HepG2 (cell line): ENCODE measurements around the gene CDK6. TPM values are rescaled to one million over a fixed set of nuclear protein-coding genes. Genes with fewer than 3 reads are reported as not detected.

Experiments used
- EP300 ChIP-seq, 3 experiments: sonication (generic) in 1 of 3; formaldehyde crosslinking in 1 of 3; IDR thresholded peaks; 2 replicates each; pipeline versions ENCODE4 v1.5.1 to v1.6.1; 2011 to 2020; ENCODE audit warnings: low read depth in 2 of 3, low read length in 2 of 3, borderline replicate concordance in 1 of 3, improper control_type of control experiment in 1 of 3, mild to moderate bottlenecking in 1 of 3, missing genetic modification reagents in 1 of 3, moderate library complexity in 1 of 3
- FOSL2 ChIP-seq: sonication (generic); formaldehyde crosslinking; IDR thresholded peaks from 2 replicates; pipeline ENCODE4 v1.4.0; 2020; ENCODE audit warnings: missing genetic modification reagents
- FOXC1 ChIP-seq: sonication (generic); formaldehyde crosslinking; IDR thresholded peaks from 2 replicates; pipeline ENCODE4 v1.8.0; 2022; ENCODE audit warnings: mild to moderate bottlenecking, missing genetic modification reagents, borderline replicate concordance
- HNRNPL ChIP-seq: fragments of 200-400 bp; formaldehyde crosslinking; IDR thresholded peaks from 2 replicates; pipeline ENCODE4 v1.6.1; 2017; ENCODE audit warnings: mild to moderate bottlenecking, low read depth, low read length
- KAT7 ChIP-seq: IDR thresholded peaks from 2 replicates; pipeline ENCODE4 v1.6.1; 2018; ENCODE audit warnings: borderline replicate concordance, missing compliant biosample characterization
- KMT2A ChIP-seq: sonication (generic); formaldehyde crosslinking; IDR thresholded peaks from 2 replicates; pipeline ENCODE4 v1.4.0; 2020; ENCODE audit warnings: missing genetic modification reagents
- LCORL ChIP-seq, 2 experiments: fragments of 450-650 bp in 1 of 2; sonication (generic) in 1 of 2; formaldehyde crosslinking in 1 of 2; IDR thresholded peaks; 2 replicates each; pipeline versions ENCODE4 v1.5.0 to v1.6.1; 2017 to 2020; ENCODE audit warnings: antibody characterized with exemption in 1 of 2, missing genetic modification reagents in 1 of 2
- NFRKB ChIP-seq: fragments of 450-650 bp; IDR thresholded peaks from 2 replicates; pipeline ENCODE4 v1.6.1; 2017
- PAF1 ChIP-seq: IDR thresholded peaks from 2 replicates; pipeline ENCODE4 v1.6.1; 2016; ENCODE audit warnings: missing genetic modification reagents, missing compliant biosample characterization
- RBM22 ChIP-seq: fragments of 200-400 bp; formaldehyde crosslinking; optimal IDR thresholded peaks from 2 replicates; pipeline ENCODE3; 2017; ENCODE audit warnings: mild to moderate bottlenecking, low read length, moderate library complexity
- TBX2 ChIP-seq: sonication (generic); formaldehyde crosslinking; IDR thresholded peaks from 2 replicates; pipeline ENCODE4 v1.5.0; 2020; ENCODE audit warnings: missing genetic modification reagents, mild to moderate bottlenecking, borderline replicate concordance
- ZNF20 ChIP-seq: sonication (generic); formaldehyde crosslinking; IDR thresholded peaks from 2 replicates; pipeline ENCODE4 v1.4.0; 2020; ENCODE audit warnings: mild to moderate bottlenecking, moderate library complexity, missing genetic modification reagents
- ZNF383 ChIP-seq: sonication (generic); formaldehyde crosslinking; IDR thresholded peaks from 2 replicates; pipeline ENCODE4 v1.4.0; 2020; ENCODE audit warnings: missing genetic modification reagents, mild to moderate bottlenecking, borderline replicate concordance
- ZNF777 ChIP-seq: sonication (generic); formaldehyde crosslinking; IDR thresholded peaks from 2 replicates; pipeline ENCODE4 v1.4.0; 2020; ENCODE audit warnings: missing genetic modification reagents
- polyA plus RNA-seq, 8 experiments: library from polyadenylated mRNA; depleted of rRNA in 3 of 8; stranded (reverse) in 7 of 8; unstranded in 1 of 8; fragments of >200 nt; fragmentation: Illumina TruSeq in 4 of 8; extraction: Trizol in 4 of 8; gene quantifications; 2 replicates each; pipeline versions ENCODE4 v1.2.1 to v1.2.3, GENCODE V29; 2011 to 2016; ENCODE audit warnings: low read depth in 4 of 8, missing spikeins in 1 of 8, mixed read lengths in 1 of 8; ENCODE audit not compliant: insufficient read depth in 1 of 8
- total RNA-seq, 5 experiments: library from RNA; depleted of rRNA; stranded (reverse); fragments of >200 nt; fragmentation: Illumina TruSeq; extraction: Trizol; gene quantifications; 2 replicates each; pipeline ENCODE4 v1.2.3, GENCODE V29; 2016; ENCODE audit warnings: low read depth in 1 of 5
- TF ChIP-seq, protein P1 (sequence below): sonication (generic); formaldehyde crosslinking; IDR thresholded peaks from 2 replicates; pipeline ENCODE4 v1.4.0; 2020; ENCODE audit warnings: missing genetic modification reagents
- TF ChIP-seq, protein P2 (sequence below): IDR thresholded peaks from 2 replicates; pipeline ENCODE4 v1.4.0; 2020; ENCODE audit warnings: mild to moderate bottlenecking, missing genetic modification reagents
- TF ChIP-seq, protein P3 (sequence below): IDR thresholded peaks from 2 replicates; pipeline ENCODE4 v1.6.1; 2016
- TF ChIP-seq, protein P4 (sequence below): sonication (generic); formaldehyde crosslinking; IDR thresholded peaks from 2 replicates; pipeline ENCODE4 v1.8.0; 2022; ENCODE audit warnings: mild to moderate bottlenecking, missing genetic modification reagents, moderate library complexity

The CDK6 gene
- total and polyA plus RNA-seq, 2 of the 13 experiments (the other 11 are each of a cell fraction or from before 2014, with no cell fraction given) = 34.6 to 90.8 TPM

DNA sequence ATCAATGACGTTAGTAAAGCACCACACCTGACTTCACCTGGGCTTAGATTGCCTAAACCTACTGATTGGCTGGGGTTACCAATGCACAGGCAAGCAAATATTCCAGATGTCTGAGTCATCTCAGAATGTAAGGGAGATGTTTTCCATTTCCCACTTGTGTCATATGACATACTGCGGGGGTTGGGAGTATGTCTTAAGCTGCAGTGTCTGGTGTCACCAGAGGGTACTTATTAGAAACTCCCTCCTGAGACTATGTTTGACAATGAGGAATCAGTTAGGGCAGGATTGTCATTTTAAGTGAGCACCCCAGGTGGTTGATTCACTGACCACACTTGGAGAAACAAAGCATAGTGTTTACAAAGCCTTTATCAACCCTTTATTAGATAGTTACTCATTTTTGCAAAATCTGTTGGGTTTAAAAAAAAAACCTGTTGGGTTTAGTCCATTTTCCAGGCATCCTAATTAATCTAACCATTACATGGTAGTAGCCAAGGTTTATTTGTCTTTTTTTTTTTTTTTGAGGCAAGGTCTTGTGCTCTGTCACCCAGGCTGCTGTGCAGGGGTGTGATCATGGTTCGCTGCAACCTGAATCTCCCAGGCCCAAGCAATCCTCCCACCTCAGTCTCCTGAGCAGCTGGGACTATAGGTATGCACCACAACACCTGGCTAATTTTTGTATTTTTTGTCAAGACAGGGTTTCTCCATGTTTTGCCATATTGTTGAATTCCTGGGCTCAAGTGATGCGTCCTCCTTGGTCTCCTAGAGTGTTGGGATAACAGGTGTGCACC, 72.5 kb downstream of the CDK6 start (continued):
- TF ChIP-seq NFRKB (no peak), RBM22 (peak; percentile 89), ZNF20 (no peak), FOXC1 (CRISPR knock-in tag) (no peak), FOSL2 (peak; percentile 89), ZNF777 (CRISPR knock-in tag) (no peak), TBX2 (CRISPR knock-in tag) (no peak), LCORL (IDR thresholded peaks at IDR 0.05) (no peak), LCORL (CRISPR knock-in tag; IDR thresholded peaks at IDR 0.05) (no peak), HNRNPL (no peak), PAF1 (CRISPR knock-in tag) (no peak), KMT2A (no peak), EP300 (IDR thresholded peaks at IDR 0.05; ENCODE audit: low read depth in 2 of 2, low read length in 2 of 2) (peak in 1 of 2 experiments; percentile 8; a peak in 1 of 4 replicates), EP300 (CRISPR knock-in tag; IDR thresholded peaks at IDR 0.05; ENCODE audit: borderline replicate concordance) (no peak), ZNF383 (CRISPR knock-in tag) (no peak), KAT7 (no peak)
- TF ChIP-seq, protein P1, sequence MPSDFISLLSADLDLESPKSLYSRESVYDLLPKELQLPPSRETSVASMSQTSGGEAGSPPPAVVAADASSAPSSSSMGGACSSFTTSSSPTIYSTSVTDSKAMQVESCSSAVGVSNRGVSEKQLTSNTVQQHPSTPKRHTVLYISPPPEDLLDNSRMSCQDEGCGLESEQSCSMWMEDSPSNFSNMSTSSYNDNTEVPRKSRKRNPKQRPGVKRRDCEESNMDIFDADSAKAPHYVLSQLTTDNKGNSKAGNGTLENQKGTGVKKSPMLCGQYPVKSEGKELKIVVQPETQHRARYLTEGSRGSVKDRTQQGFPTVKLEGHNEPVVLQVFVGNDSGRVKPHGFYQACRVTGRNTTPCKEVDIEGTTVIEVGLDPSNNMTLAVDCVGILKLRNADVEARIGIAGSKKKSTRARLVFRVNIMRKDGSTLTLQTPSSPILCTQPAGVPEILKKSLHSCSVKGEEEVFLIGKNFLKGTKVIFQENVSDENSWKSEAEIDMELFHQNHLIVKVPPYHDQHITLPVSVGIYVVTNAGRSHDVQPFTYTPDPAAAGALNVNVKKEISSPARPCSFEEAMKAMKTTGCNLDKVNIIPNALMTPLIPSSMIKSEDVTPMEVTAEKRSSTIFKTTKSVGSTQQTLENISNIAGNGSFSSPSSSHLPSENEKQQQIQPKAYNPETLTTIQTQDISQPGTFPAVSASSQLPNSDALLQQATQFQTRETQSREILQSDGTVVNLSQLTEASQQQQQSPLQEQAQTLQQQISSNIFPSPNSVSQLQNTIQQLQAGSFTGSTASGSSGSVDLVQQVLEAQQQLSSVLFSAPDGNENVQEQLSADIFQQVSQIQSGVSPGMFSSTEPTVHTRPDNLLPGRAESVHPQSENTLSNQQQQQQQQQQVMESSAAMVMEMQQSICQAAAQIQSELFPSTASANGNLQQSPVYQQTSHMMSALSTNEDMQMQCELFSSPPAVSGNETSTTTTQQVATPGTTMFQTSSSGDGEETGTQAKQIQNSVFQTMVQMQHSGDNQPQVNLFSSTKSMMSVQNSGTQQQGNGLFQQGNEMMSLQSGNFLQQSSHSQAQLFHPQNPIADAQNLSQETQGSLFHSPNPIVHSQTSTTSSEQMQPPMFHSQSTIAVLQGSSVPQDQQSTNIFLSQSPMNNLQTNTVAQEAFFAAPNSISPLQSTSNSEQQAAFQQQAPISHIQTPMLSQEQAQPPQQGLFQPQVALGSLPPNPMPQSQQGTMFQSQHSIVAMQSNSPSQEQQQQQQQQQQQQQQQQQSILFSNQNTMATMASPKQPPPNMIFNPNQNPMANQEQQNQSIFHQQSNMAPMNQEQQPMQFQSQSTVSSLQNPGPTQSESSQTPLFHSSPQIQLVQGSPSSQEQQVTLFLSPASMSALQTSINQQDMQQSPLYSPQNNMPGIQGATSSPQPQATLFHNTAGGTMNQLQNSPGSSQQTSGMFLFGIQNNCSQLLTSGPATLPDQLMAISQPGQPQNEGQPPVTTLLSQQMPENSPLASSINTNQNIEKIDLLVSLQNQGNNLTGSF = no peak
- TF ChIP-seq, protein P2, sequence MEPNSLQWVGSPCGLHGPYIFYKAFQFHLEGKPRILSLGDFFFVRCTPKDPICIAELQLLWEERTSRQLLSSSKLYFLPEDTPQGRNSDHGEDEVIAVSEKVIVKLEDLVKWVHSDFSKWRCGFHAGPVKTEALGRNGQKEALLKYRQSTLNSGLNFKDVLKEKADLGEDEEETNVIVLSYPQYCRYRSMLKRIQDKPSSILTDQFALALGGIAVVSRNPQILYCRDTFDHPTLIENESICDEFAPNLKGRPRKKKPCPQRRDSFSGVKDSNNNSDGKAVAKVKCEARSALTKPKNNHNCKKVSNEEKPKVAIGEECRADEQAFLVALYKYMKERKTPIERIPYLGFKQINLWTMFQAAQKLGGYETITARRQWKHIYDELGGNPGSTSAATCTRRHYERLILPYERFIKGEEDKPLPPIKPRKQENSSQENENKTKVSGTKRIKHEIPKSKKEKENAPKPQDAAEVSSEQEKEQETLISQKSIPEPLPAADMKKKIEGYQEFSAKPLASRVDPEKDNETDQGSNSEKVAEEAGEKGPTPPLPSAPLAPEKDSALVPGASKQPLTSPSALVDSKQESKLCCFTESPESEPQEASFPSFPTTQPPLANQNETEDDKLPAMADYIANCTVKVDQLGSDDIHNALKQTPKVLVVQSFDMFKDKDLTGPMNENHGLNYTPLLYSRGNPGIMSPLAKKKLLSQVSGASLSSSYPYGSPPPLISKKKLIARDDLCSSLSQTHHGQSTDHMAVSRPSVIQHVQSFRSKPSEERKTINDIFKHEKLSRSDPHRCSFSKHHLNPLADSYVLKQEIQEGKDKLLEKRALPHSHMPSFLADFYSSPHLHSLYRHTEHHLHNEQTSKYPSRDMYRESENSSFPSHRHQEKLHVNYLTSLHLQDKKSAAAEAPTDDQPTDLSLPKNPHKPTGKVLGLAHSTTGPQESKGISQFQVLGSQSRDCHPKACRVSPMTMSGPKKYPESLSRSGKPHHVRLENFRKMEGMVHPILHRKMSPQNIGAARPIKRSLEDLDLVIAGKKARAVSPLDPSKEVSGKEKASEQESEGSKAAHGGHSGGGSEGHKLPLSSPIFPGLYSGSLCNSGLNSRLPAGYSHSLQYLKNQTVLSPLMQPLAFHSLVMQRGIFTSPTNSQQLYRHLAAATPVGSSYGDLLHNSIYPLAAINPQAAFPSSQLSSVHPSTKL (CRISPR knock-in tag) = 0 out of 2 replicates have a peak, but pooled peaks have one; percentile 17
- TF ChIP-seq, protein P3, sequence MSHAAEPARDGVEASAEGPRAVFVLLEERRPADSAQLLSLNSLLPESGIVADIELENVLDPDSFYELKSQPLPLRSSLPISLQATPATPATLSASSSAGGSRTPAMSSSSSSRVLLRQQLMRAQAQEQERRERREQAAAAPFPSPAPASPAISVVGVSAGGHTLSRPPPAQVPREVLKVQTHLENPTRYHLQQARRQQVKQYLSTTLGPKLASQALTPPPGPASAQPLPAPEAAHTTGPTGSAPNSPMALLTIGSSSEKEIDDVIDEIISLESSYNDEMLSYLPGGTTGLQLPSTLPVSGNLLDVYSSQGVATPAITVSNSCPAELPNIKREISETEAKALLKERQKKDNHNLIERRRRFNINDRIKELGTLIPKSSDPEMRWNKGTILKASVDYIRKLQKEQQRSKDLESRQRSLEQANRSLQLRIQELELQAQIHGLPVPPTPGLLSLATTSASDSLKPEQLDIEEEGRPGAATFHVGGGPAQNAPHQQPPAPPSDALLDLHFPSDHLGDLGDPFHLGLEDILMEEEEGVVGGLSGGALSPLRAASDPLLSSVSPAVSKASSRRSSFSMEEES (CRISPR knock-in tag) = peak; percentile 75
- TF ChIP-seq, protein P4, sequence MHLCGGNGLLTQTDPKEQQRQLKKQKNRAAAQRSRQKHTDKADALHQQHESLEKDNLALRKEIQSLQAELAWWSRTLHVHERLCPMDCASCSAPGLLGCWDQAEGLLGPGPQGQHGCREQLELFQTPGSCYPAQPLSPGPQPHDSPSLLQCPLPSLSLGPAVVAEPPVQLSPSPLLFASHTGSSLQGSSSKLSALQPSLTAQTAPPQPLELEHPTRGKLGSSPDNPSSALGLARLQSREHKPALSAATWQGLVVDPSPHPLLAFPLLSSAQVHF (CRISPR knock-in tag) = no peak
